HT1080 (cell line): ENCODE data around the gene GPR89B. TPM values are rescaled to one million over a fixed set of nuclear protein-coding genes. Genes with fewer than 3 reads are reported as not detected.
"Not testable (repeated sequence)": the region's sequence is repeated elsewhere in the genome, so short reads cannot be mapped to it uniquely, and the experiment has no call there.

ENCODE experiments used
- DNase-seq: peaks from one replicate; pipeline ENCODE4 v3.0.0-alpha.2; 2015; ENCODE audit warnings: low read depth
- small RNA-seq: library from RNA; depleted of rRNA; stranded (forward); fragments of <200 nt; gene quantifications from one replicate; pipeline ENCODE3, GENCODE V24; 2014
- total RNA-seq: library from RNA; depleted of rRNA; stranded (reverse); fragments of >200 nt; shearing (Covaris generic); gene quantifications from 2 replicates; pipeline ENCODE4 v1.2.3, GENCODE V29; 2014; rRNA removed

The GPR89B gene
- total RNA-seq, 1 experiment from 2014 or later, result 6.8 TPM

GRCh38 chr1:148027004-148027403 is 98.8 kb downstream of the GPR89B start:
- not testable (repeated sequence) for DNase-seq

GRCh38 chr1:148032247-148032646 is 104.0 kb downstream of the GPR89B start:
- DNase-seq, result not testable (repeated sequence)

GRCh38 chr1:148032690-148033089 is 104.5 kb downstream of the GPR89B start:
- not testable (repeated sequence) for DNase-seq

GRCh38 chr1:148033147-148033546 is 104.9 kb downstream of the GPR89B start:
- DNase-seq, result not testable (repeated sequence)

GRCh38 chr1:148037850-148038461 is 109.7 kb downstream of the GPR89B start:
- DNase-seq, result not testable (repeated sequence)

DNA sequence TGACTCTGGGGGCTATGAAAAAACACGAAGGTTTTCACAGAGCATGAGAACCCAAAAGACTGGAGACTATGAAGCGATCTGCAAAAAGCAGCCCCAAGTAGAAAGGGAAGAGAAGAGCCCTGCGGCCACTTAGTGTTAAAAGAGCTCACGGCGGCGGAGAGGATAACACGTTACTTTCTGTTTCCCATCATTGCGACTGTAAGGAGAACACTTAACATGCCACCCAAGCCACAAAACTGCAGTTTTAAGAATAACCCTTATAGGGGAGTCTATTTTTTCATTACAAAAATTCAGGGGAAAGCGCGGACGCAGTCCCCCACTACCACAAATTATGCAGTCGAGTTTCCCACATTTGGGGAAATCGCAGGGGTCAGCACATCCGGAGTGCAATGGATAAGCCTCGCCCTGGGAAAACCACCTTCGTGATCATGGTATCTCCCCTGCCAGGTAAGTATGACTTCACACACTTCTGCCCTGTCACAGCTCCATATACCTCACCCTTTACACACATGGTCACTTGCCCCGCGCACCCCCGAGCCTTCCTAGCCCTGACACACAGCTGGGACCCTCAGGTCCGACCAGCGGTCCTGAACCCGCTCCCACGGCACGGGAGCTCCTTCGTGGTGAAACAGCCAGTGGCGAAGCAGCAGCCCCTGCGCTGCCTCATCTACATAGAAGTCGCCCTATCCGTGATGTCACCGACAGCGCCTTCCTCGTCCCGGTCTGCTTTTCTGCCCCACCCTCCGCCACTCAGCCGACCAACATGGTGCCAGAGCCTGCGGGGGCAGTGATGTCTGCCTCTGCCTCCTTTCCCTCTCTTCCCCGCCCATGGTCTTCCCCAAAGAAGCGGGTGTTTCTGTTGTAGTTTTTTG is 110.5 kb downstream of the GPR89B start:
- DNase-seq, result peak; percentile 99

Small RNAs within 50 kb of the gene (small RNA-seq; reads per million reads assigned to genes)
- not detected for gene RNU1-129P
- gene RNVU1-7, result 169 reads per million, percentile 97 among the genes with 10 or more reads in this experiment

Other genes with a start within 250 kb of the GPR89B start
- gene GJA5, start 167.8 kb upstream of the GPR89B start, total RNA-seq, result not detected in 2 replicates
- gene GJA8, start 25.6 kb upstream of the GPR89B start, total RNA-seq, result not detected in 2 replicates
- gene NBPF11, start 223.9 kb downstream of the GPR89B start, total RNA-seq, result 2.0 and 2.6 TPM in 2 replicates